HEK293T (cell line): ENCODE measurements around the gene CAMK2G.

Experiments
- ARNT ChIP-seq: fragments of 450-650 bp; IDR thresholded peaks from 2 replicates; pipeline ENCODE4 v1.6.1; 2017; ENCODE audit warnings: mild to moderate bottlenecking
- FOXK2 ChIP-seq: fragments of 450-650 bp; IDR thresholded peaks from 2 replicates; pipeline ENCODE4 v1.6.1; 2016; ENCODE audit warnings: mild to moderate bottlenecking
- FOXM1 ChIP-seq: fragments of 450-650 bp; IDR thresholded peaks from 2 replicates; pipeline ENCODE4 v1.6.1; 2017; ENCODE audit warnings: mild to moderate bottlenecking, borderline replicate concordance
- HDGF ChIP-seq: fragments of 450-650 bp; IDR thresholded peaks from 2 replicates; pipeline ENCODE4 v1.6.1; 2017; ENCODE audit warnings: antibody characterized with exemption, borderline replicate concordance
- L3MBTL2 ChIP-seq: fragments of 450-650 bp; conservative IDR thresholded peaks from 2 replicates; pipeline ENCODE4 v1.6.1; 2016; ENCODE audit warnings: mild to moderate bottlenecking
- SP1 ChIP-seq: fragments of 450-650 bp; IDR thresholded peaks from 2 replicates; pipeline ENCODE4 v1.6.1; 2017
- TARDBP ChIP-seq: fragments of 450-650 bp; IDR thresholded peaks from 2 replicates; pipeline ENCODE4 v1.6.1; 2016
- TF ChIP-seq, protein P1 (sequence below): fragments of 450-650 bp; IDR thresholded peaks from 2 replicates; pipeline ENCODE4 v1.6.1; 2016

DNA sequence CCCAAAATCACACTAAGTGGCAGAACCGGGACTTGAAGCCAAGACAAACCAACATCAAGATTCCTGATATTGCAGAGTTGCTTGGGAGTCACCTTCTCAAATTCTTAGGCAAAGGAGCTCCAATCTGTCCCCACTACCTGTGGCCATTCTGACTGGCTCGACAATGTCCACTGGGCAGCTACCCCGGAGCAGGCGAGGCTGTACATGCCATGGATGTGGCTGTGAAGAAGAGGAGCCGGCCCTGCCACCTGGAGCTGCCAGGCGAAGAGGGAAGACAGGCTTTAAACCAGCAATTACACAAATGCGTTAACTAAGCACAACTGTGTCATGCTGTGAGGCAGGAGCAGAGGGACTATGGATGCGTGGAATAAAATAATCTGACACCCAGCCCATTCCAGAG lies 18.1 kb downstream of the CAMK2G start:
- no peak for TF ChIP-seq SP1
- no peak for TF ChIP-seq L3MBTL2
- TF ChIP-seq FOXK2 = no peak
- TF ChIP-seq FOXM1 = no peak
- TF ChIP-seq, protein P1, sequence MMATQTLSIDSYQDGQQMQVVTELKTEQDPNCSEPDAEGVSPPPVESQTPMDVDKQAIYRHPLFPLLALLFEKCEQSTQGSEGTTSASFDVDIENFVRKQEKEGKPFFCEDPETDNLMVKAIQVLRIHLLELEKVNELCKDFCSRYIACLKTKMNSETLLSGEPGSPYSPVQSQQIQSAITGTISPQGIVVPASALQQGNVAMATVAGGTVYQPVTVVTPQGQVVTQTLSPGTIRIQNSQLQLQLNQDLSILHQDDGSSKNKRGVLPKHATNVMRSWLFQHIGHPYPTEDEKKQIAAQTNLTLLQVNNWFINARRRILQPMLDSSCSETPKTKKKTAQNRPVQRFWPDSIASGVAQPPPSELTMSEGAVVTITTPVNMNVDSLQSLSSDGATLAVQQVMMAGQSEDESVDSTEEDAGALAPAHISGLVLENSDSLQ = no peak
- no peak for TF ChIP-seq ARNT
- TF ChIP-seq TARDBP = no peak
- TF ChIP-seq HDGF = no peak
